ENCODE measurements around the gene OGFOD1.

- TF ChIP-seq CTCF (IDR thresholded peaks at IDR 0.05; ENCODE audit: extremely low read depth in 1 of 2, insufficient read depth in 1 of 2, low read depth in 1 of 2, low read length in 2 of 2) (no peak), POLR2AphosphoS5 (IDR thresholded peaks at IDR 0.05; ENCODE audit: insufficient read depth, low read depth, low read length) (no peak)
These were observed 24.8 kb upstream of the OGFOD1 start for GRCh38 chr16:56426585-56426984.

Measured in endothelial cell of umbilical vein (primary cell).